GM21447 (cell line): ENCODE measurements around the gene FBXO34.

Experiments used
- ATAC-seq: cut with Tn5 transposase; IDR thresholded peaks from one replicate; pipeline ENCODE4 v1.9.1; 2021; ENCODE audit not compliant: unreplicated experiment

FBXO34 gene, protein sequence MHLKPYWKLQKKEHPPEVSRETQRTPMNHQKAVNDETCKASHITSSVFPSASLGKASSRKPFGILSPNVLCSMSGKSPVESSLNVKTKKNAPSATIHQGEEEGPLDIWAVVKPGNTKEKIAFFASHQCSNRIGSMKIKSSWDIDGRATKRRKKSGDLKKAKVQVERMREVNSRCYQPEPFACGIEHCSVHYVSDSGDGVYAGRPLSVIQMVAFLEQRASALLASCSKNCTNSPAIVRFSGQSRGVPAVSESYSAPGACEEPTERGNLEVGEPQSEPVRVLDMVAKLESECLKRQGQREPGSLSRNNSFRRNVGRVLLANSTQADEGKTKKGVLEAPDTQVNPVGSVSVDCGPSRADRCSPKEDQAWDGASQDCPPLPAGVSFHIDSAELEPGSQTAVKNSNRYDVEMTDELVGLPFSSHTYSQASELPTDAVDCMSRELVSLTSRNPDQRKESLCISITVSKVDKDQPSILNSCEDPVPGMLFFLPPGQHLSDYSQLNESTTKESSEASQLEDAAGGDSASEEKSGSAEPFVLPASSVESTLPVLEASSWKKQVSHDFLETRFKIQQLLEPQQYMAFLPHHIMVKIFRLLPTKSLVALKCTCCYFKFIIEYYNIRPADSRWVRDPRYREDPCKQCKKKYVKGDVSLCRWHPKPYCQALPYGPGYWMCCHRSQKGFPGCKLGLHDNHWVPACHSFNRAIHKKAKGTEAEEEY

DNA sequence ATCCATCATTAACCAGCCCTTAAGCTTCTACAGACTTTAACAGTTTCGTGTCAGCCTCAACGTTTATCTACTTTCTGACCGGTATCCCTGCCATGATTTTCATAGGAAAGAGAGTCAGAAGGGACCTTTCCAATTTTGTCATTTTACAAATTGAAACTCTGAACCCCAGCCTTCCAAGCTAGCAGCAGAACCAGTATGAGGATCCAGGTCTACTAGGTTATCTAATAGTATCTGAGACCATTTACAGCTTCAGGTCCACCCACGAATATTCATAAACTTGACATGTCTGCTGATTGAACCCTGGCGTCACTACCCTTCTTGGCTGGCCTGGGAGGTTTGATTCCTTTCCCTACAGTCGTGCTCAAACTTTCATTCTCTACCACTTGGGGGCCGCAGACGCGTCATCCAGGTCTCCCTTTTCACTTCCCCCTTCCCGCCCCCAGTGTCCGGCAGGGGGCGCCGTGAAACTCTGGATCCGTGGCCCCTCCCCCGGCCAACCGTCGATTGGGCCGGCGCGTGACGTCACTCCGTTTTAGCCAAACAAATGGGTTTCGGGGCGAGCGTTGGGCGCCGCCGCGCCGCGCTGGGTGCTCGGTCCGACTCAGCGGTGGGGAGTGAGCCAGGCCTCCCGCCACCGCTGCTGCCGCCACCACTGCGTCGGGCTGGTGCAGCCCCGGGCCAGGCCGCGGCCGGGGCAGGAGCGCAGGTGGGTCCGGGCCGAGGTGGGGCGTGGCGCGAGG, at the start of gene FBXO34:
FBXO34 (plus strand) TSS at position 590 of the 740 bp plus-strand sequence. CDS start 78,970 bp downstream, outside the sequence.
- ATAC-seq: peak; percentile 81

DNA sequence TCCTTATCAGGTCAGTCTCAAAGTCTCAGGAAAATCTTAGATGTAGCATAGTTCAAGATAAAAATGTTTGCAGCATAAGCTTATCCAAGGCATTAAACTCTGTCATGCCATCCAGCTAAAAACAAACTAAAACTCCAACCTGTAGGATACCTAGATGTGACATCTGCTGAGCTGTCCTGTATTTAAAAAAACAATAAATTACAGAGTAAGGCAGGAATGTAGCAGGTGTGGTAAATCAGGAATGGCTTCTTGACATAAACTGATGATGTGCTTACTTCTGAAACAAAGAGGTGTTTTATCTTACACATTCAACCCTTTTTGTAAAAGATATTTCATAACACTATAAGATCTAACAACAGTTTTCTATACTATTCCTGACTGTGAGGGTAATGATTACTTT, 49.3 kb upstream of the FBXO34 start:
- ATAC-seq: no peak

DNA sequence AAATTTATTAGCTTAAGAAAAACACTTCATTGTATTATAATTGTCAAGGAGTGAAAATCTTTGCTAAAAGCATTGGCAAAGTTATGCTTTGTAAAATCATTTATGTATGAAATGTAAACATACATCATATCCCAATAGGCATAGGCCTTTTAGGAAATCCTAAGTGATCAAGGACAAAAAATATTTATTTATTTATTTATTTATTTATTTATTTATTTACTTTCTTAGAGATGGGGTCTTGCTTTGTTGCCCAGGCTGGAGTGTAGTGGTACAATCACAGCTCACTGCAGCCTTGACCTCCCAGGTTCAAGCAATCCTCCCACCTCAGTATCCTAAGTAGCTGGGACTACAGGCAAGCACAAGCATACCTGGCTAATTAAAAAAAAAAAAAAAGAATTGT, 47.9 kb upstream of the FBXO34 start:
- ATAC-seq: no peak

DNA sequence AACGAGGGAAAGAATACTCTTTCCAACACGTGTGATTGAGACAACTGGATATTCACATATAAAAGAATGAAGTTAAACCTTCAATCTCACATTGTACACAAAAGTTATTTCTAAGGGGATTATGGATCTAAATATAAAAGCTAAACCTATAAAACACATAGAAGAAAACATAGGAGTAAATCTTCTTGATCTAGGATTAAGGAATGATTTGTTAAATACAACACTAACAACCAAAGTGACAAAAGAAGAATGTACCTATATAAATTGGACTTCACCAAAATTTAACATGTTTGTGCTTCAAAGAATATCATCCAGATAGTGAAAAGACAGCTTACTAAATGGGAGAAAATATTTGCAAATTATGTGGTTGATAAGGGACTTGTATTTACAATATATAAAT, 43.0 kb upstream of the FBXO34 start:
- no peak for ATAC-seq

DNA sequence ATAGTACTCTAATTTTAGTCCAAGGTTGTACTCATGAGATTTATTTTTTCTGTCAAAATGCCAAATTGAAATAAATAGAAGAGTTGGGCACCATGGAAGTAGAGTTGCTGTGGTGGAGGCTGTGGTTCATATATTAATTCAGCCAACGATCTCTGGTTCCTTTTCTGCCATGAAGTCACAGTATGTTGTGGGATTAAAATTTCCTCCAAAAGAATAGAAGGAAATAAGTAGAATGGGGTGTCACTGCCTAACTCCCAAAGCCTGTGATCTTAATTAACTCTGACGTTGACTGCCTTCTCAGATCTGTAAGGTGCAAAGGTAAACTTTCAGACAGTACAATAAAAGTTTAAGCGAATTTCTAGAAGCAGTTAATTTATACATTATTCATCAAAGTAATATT, 37.6 kb upstream of the FBXO34 start:
- ATAC-seq: no peak

DNA sequence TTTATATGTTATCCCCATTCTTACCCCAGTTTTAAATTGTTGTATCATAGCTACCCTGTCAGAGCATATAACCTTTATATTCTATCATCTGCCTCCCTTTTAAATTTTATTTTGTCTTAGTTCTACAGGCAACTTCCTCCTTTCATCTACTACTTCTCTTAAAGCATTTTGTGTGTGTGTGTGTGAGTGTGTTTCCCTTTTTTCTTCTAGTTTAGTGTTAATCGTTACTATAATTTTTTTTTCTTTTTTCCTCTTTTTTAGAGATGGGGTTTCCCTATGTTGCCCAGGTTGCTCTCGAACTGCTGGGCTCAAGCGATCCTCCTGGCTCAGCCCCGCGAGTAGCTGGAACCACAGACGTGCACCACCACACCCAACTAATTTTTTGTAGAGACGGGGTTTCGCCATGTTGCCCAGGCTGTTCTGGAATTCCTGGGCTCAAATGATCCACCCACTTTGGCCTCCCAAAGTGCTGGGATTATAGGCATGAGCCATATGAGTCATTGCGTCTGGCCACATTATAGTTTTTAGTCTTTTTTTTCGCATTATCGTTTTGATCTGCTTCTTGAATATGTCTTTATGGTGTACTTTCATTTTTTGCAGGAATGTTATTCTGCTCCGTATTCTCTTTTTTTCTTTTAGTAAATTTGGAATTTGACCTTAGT, 33.1 kb upstream of the FBXO34 start:
- ATAC-seq: no peak

DNA sequence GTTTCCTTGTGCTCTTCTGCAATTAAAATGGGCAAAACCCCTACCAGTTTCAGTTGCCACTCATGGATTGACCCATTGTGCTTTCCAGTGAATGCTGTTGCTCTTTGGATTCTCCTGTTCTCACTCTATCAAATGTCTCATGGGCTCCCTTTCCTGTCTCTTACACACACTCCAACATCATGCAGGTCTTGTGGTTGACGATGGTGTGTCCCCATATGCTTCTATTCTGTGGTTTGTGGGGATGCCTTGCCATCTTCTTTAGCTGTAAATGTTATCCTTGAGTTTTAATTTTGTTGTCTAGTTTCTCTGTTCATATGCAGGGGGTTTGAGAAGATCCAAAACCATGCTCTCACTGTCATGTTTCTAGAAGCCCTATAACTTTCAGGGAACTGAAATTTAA, 31.9 kb upstream of the FBXO34 start:
- ATAC-seq: no peak

DNA sequence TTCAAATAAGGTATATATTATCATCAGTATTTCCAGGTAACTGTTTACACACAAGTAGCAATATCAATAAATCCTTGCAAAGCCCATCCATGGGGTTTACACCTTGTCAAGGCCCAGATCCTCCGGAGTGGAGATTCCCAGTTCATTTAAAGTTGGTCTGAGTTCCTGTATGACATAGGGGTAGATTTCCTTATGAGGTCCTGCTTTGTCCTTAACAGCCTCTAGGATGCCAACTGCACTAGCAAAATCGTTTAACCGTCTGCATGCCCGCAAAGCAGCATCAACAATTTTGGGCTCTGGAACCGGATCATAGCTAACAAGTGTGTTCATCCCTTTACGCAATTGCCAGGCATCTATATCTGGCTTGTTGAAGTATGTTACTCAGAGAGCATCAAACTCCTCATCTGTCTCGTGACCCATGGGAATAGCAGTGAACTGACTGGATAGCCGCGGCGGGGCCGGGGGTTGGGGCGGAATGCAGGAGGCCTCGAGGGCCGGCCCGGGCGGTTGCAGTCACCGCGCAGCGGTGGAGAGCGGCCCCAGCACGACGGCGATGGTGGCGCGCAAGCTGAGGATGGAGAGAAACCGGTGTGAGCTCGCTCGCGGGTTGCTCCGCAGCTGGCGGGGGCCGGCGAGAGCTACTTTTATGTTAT, 30.6 kb upstream of the FBXO34 start:
- no peak for ATAC-seq

DNA sequence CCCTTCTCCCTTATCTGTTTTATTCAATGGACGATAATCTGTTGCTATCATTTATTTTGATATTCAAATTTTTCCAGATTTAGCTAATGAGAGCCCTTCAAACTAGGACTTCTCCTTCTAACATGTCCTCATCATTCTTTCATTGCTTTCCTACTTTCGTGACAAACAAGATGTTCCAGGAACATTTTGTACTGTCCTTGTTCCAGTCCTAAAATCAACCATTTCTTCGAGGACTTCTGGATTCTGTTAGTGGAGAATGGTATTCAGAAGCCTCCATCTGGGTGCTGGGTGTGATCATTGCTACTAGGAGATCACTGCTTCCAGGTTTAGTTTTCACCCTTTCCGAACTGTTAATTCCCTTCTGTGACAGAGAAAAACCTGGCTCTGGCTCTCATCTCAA, 29.5 kb upstream of the FBXO34 start:
- no peak for ATAC-seq

DNA sequence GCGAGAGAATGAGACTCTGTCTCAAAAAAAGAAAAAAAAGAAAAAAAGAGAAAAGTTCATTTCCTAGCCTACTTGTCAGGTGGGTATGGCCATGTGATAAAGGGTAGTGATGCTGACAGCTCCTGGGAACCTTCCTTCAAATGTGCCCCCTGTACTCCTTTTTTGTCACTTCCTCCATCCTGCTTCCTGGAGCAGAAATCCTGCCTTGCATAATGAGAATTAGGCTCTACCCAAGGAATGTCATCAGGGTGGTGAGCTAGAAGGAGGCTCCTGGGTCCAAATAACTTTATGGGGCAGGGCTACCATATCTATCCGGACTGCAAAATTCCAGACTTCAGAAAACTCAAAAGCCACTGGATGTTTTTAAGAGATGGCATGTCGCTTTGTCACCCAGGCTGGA, 27.8 kb upstream of the FBXO34 start:
- ATAC-seq: no peak

DNA sequence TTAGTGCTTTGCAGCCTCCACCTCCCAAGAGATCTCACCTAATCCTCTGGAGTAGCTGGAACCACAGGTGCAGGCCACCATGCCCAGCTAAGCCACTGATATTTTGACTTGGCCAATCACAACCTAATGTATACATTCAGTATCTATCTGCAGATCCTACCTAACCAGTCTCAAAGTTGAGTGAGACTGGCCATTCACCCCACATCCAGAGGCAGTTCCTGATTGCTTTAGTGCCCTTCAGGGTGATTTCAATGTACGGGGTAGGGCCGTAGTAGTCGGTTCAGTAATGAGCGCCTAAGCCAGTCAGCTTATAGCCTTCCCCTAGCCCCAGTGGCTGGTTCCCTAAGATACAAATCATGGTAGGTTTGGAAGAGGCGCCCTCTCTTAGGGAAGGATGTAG, 27.4 kb upstream of the FBXO34 start:
- no peak for ATAC-seq

DNA sequence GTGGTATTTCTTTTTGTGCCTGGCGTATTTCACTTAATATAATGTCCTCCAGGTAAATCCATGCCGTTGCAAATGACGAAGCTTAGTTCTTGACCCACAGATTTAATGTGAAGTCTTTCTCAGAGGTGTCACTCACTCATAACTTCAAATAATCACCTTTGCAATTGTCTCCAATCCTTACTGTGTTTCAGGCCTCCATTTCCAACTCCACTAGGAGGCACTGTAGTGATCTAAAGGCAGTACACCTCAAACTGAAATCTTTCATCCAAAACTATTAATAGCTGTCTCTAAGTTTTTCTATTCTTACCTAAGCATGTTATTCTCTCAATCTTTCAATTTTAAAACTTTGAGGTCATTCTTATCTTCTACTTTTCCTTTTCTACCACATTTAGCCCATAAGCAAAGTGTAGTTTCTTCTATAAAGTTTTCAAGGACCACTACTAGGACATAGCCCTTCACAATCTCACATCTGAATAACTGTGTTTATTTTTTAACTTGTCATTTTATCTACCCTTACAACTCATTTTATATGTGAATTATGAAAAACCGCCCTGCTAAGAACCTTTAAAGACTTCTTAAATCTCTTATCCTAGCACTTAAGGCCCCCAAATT, 25.5 kb upstream of the FBXO34 start:
- no peak for ATAC-seq

DNA sequence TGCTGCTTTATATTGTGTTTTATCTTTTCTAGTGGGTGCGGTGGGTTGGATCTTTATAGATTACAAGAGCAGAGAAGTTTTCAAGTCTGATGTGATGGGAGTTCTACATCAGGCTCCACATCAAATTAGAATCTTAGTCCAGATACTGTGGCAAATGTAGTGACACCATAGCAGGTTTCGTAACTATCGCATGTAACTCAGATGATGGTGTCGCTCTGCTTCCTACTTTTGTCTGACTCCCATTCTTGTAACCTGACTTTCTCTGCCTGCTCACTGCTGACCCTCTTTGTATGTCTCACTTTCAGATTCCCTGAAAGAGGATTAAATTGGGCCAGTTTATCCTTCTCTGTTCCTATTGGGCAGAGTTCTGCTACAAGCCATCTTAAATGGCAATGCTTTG, 22.8 kb upstream of the FBXO34 start:
- ATAC-seq: no peak

DNA sequence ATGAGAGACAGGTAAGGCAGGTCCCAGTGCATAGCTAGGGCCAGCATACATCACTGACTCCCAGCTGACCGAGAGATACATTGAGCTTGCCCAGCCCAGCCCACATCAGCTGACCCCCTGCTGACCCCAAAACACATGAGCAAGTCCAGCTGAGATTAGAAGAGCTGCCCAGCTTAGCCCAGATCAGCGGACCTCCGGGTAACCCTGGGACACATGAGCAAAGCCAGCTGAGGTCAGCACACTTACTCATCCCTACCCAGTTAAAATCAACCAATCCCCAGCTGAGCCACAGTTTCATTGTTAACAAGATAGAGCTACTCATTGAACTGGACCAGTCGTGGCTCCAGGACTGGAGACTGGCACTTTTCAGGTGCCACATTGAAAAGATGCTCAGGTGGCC, 21.8 kb upstream of the FBXO34 start:
- no peak for ATAC-seq

DNA sequence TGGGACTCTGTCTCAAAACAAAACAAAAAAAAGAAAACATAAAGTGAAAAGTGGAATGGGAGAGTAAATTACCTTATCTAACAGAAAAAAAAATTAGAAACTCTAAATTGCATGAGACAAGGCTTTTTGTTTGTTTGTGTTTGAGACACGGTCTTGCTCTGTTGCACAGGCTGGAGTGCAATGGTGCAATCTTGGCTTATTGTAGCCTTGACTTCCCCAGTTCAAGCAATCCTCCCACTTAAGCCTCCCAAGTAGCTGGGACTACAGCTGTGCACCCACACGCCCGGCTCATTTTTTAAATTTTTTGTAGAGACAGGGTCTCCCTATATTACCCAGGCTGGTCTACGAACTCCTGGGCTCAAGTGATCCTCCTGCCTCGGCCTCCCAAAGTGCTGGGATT, 17.9 kb upstream of the FBXO34 start:
- ATAC-seq: no peak

DNA sequence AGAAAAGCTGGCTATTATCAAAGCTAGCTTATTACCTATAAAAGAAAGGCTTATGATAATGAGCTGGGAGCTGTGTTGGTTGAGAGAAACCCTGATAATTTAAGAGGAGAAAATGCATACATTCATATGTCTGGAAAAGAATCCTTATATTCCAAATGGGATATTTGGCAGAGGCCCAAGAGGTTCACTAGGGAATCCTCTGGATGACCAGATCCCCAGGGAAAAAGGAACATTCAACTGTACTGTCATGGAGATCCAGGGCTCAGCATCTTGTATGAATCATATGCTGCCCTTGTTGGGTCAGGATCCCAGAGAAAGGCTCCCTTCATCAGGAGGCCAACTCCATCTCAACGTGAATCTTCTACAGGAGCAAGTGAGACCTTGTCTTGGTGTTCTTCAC, 16.6 kb upstream of the FBXO34 start:
- no peak for ATAC-seq

DNA sequence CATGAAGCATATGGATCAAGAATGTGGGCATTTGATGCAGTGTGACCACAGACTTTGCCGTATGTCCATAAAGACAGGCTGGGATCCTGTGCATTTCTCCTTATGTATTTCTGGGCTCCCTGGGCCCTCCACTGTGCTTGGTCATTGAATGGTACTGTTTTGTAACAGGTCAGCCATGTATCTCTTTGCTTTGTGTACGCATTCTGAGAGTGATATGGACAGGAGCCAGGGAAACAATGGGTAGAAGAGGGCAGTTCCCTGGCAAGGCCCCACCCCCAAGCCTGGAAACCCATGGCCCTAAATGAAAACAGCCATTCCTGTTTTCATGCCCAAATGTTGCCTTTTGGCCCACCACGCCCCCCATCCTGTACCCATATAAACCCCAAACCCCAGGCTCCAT, 15.2 kb upstream of the FBXO34 start:
- no peak for ATAC-seq

DNA sequence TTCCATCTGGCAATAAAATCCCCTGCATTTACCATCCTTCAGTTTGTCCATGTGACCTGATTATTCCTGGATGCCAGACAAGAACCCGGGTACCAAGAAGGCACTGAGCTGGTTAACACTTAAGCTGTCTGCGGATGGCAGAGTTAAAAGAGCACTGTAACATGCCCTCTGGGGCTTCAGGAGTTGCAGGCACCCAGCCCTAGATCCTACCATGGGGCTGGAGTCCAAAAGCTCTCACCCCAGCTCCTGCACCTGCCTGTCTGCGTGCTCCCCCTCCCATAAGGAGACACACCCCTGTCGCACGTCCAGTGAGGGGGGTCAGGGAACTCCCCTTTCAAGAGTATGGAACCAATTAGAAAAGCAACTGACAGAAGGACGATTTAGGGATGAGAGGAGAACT, 14.6 kb upstream of the FBXO34 start:
- ATAC-seq: no peak

DNA sequence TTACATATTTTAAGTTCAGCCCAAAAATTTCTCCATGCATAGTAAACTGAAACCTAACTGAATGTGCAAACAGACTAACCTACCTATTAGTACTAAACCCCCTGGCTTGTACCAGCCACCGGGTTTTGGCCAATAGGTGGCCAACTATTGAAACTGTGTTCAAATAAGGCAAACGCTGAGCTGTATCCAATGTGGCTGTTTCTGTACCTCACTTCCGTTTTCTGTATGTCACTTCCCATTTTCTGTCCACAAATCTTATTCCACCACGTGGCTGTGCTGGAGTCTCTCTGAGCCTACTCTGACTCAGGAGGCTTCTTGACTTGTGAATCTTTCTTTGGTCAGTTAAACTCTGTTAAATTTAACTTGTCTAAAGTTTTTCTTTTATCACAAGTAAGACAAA, 6.0 kb upstream of the FBXO34 start:
- ATAC-seq: no peak

DNA sequence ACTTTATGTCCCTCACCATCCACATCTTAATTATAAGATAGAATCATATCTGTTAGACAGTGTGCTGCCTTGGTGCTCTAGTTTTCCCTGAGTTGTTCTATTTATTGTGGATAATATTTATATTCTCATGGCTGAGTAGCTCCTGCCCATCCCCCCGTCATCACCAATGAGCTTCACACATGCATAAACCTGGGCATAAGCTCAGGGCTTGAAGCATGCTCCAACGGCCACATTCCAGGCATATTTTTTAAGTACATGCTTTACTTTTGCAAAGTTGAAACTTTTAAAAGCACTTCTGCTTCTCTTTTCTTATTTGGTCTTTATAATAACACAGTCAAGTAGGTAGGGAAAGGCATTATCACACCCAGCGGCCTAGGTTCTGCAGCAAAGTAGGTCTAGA, 3.4 kb upstream of the FBXO34 start:
- ATAC-seq: no peak
